DMS114 treated with DMSO at 0.1 percent for 48 hours (cell line): ENCODE results near the gene SH3RF3.
"Not testable (repeated sequence)": the region's sequence is repeated elsewhere in the genome, so short reads cannot be mapped to it uniquely, and the experiment has no call there.

Experiments used
- DNase-seq: peaks from one replicate; lab custom pipeline; 2025; ENCODE audit not compliant: unreplicated experiment; lab: John Stamatoyannopoulos, UW

The SH3RF3 gene

DNA sequence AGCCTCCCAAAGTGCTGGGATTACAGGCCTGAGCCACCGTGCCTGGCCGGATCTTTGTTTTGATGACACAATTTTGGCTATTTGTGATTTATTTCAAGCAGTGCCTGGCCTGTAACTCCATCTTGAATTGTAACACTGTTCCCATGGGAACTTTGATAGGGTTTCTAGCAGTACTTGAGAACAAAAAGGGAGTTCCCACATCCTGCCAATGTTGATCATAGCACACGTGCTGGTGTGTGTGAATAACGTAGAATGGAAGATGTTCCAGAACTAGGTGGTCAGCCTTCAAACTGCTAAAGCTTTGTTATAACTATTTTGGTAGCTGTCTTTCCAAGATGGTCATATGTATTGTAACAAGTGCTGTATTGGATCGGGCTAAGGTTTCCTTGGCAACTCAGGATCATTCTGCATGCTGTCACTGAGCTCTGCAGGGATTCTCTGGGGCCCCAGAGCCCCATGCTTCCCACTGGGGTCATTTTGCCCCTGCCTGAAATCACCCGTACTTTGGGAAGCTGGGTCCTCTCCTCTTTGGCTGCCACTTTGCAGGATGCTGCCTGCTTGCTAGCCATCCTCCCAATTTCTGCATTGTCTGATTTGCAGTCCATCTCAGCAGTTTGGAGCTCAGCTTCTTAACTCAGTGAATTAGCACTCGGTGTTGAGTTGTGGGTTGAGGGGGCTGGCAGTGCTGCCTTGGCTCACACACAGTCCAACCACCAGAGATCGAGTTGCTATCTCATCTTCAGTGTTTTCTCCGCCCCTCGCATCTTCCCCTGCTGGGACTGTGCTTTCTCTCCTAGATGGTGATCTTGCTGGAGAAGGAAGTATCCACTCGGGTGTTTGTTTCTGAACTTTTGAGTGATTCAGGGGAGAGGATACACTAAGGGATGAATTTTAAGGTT lies 26.8 kb downstream of the SH3RF3 start:
- no peak for DNase-seq

DNA sequence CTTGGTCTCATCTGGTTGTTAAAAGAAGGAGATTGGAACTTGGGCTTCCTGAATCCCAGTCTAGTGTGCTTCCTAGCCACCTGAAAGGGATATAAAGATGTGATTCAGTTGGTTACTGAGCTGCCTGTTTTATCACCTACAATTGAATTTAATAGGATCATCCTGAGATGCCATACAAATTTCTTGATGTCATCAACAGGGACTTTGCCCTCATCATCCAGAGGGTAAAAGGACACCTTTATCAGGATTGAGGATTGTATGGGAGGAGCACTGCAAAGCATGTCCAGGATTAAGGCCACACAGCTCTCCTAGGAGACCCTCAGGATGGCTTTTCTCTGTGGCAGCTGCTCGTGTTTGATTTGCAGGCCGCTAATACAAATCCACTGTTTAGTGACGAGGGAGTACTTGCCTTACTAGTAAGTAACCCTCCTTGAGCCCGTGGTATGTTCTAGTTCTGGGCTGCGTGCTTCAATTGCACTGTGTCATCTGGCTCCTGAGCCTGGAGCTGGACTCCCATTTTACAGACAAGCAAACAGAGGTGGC lies 28.6 kb downstream of the SH3RF3 start:
- DNase-seq, result no peak

DNA sequence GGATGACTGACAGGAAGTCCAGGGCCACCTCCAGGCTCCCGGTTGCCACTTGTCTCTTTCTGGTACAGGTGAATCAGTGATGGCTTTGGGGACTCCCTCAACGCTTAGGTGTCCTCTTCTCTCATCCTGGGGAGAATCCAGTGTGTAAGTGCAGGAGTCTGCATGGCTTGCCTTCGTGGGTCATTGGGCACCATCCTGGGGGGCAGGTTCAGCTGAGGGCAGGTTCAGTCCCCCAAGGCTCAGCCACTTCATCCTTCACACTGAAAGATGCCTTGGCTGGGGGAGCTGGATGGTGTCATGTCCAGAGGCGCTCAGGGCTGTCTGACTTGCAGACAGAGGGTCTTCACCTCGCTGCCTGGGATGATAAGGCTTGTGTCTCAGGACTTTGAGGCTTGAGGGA lies 29.2 kb downstream of the SH3RF3 start:
- no peak for DNase-seq

DNA sequence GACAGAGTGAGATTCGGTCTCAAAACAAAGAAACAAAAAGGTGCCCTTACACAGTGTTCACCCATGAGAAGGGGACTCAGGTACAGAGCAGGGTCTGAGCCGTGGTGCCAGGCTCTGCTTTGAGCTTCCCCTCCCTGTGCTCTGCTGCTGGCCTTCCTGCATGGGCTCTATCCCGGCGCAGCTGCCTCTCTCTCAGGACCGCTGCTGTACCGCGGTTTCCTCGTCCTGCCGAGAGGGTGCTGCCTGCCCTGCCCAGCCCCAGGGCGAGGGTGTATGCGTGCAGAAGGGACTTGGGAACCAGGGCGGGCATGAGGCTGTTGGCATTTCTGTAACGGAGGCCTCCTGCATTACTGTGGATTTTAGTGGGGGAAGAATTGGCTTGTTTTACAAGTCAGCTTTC lies 30.1 kb downstream of the SH3RF3 start:
- DNase-seq, result no peak

DNA sequence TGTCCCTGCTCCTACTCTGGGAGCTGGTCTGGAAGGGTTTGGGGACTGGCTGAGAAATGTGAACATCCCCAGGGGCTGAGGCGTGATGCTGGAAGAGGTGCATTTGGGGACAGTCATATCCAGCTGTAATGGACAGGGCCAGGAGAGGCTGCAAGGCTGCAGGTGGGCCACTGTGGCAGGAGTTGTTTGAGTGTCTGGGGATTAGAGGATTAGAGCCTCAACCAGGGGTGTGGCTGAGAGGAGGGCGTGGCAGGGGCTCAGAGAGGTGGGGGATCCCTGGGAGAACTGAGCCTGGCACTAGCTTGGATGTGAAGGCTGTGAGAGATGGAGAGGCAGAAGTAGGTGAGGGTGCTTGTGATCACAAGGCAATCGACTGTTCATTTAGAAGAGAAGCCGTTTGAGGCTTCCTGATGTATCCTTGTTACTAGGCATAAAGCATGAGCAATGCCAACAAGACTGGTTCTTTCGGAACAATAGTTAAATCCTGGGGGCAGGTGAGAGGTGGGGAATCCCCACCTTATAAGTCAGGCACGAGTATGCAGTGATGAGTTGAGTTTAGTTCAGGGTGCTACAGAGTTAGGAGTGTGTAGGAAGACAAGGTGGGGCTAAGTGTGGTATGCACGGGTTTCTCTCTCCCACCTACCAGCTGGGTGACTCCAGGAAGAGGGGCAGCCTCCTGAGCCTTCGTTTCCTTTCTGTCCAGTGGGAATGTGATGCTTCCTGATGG lies 31.9 kb downstream of the SH3RF3 start:
- no peak for DNase-seq

DNA sequence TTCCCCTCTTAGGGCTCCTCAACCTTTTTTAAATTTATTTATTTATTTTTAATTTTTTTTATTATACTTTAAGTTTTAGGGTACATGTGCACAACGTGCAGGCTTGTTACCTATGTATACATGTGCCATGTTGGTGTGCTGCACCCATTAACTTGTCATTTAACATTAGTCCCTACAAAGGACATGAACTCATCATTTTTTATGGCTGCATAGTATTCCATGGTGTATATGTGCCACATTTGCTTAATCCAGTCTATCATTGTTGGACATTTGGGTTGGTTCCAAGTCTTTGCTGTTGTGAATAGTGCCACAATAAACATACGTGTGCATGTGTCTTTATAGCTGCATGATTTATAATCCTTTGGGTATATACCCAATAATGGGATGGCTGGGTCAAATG lies 33.4 kb downstream of the SH3RF3 start:
- DNase-seq, result not testable (repeated sequence)

DNA sequence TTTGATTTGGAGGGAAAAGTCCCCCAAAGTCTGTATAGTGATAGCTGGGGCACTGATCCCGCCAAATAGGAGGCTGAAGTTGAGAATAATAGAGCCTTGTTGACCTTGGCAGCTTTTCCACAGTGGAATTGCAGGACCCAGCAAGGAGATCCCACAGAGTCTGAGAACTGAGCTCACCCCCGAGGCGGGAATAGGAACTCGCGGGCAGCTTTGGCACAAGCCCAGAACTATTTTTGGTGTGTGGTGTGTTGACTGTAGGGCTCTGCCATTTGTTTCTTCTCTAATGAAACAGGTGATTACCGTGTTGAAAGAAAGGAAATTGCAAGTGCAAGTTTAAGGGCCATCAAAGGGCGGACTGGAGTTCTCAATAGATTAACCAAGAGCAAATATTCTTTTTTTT lies 34.0 kb downstream of the SH3RF3 start:
- no peak for DNase-seq

DNA sequence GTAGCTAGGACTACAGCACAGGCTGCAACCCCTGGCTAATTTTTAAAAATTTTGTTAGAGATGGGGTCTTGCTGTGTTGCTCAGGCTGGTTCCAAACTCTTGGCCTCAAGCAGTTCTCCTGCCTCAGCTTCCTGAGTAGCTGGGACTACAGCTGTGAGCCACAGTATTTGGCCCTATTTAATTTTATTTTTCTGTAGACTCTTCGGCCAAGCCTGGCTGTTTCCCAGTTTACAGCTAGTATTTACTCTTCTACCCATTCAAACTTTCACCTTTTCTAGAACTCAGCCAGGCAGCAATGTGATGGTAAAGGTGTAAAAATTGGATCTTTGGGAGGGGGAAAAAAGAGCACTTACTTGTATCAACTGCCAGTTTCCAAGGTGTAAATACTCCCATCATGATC lies 35.3 kb downstream of the SH3RF3 start:
- DNase-seq, result no peak

DNA sequence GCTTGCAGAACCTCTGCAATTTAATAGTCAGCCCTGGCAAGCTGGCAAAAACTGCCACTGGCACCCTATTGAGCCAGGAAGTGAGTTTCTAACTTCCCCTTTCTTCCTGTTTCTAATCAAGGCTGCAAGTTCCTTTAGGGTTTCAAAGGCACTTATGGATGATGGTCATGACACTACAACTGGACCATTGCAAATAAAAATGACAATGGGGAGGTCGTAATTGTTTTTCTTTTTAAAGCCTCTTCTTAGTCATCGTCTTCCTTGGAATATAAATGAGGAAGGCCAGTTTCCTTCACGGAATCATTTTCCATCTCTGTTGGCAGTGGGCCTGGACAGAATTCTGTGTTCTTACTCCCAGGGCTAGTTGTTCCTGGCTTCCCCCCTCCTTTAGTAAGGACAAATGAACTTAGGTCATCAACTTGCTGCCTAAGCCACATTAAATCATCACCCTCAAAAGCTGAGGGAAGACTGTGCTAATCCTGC lies 35.8 kb downstream of the SH3RF3 start:
- DNase-seq, result no peak

DNA sequence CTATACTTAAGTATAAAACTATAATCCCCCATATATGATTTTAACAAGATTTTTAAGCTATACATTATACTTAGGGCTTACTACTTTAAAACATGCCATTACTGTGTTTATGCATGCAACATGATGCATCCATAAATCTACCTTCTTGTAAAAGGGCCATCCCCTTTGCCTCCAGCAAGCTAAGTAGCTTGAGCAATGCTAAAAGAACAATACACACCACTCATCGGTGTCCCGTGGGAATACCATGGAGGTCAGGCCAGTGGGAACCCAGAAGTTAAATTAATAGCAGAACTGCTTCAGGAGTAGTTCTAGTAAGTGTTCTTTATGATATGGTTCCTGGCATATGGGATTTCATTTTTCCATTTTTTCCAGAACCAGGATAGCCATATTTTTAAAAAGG lies 37.8 kb downstream of the SH3RF3 start:
- no peak for DNase-seq

DNA sequence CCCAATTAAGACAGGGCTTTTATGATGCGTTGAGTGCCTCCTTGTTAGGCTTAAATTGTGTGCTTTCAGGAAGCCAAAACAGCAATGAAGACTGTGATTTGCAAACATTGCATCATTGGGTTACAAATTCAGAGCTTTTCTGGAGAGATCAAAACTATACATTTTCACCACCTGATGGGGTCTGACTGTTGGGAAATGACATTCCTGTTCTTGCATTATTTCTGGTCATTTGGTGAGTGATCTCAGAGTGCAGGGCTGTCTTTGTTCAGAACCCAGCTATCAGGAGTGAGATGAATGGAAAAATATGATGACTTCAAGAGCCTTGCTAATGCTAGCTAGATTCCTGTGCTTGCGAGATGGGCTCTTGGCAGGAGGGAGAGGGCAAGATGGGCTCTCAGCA lies 39.1 kb downstream of the SH3RF3 start:
- no peak for DNase-seq

DNA sequence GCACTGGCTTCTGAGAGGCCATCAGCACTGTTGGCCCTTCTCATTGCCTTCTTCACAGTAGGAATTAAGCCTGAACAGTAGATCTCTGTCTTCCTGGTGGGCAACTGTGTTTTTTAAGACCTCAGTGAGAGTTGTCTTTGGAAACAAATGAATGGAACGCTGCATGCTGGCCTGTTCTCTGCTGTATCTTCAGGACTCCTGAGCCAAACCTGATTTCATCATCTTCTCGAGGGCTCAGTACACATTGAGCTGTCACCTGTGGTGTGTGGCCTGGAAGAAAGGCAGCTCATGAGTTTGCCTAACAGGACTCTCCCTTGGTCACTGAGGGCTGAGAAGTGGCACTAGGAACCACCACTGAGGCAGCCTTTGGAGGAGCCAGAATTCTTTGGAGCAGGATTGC lies 39.7 kb downstream of the SH3RF3 start:
- DNase-seq, result no peak

DNA sequence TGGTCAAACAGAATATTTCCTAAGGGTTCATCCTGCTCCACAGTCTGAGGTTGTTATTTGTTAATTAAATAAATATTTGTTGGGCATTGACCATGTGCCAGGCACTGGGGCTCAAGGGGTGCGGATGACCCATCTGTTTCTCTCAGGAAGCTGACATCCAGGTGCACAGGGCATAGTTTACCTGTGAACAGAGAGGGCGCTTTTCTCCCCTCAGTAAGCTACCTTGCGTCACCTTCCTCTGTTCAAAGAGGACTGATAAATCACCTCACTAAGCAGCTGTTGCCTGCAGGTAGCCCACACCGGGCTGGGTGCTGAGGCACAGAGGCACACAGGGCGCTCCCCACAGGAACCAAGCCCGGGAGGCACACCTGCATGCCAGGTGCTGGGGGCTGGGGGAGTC lies 41.6 kb downstream of the SH3RF3 start:
- no peak for DNase-seq

DNA sequence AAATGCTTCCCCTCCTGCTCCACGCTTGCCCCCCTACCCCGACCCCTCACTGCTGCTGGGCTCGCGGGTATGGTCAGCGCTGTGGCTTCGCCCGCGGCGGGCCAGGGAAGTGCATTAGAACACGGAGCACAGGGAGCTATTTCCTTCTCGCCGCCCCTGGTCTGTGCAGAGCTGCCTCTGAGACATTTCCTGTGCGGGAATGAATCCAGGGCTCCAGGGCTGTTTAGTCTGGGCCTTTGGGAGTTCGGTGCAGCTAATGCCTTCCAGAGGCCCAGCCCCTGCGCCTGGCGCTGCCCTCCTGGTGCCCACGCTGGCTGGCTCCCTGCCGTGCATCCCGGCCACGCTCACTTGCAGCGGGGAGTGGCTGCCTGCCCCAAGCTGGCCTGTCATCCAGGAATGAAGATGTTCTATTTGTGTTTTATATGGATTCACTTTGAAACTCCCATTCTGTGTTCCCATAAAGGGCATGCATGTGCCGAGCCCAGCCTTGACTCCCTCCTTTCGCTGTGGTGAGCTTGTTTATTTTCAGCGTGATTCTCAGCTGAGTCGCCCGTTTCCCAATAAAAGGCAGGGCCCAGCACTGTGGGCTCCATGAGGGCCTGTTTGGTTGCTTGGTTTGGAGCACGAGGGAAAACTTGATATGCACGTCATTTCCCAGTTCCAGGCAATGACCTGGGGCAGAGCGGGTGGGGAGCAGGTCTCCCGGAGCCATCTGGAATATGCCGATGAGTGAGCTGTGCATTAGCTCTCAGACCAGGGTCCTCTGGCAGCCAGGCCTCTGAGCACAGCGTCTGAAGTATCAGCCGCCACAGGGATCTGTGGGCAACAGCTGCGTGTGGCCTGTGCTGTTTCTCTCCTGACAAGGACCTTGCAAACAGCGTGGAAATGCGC lies 42.7 kb downstream of the SH3RF3 start:
- no peak for DNase-seq

DNA sequence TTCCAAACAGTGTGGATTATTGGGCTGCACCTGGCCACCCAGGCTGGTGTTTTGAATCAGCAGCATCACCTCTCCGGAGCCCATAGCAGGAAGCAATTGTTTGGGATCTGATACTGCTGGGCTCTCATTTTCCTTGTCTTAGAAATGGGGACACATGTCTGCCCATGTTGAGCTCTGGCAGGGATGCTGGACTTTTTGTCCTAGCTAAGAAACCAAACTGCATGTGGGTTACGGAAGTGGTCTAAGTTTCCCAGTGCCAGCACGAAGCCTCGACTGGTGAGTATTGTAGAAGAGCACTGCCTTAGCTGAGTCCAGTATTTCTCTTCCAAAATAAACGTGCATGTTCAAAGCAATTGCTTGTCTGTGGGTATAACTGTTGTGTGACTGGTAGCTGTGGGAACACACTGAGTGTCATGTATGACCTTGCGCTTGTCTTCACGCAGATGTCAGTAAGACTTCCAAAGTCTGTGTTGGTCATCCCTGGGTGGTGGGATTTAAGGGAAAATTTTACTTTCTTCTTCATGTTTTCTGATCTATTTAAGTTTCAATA lies 43.6 kb downstream of the SH3RF3 start:
- DNase-seq, result no peak

DNA sequence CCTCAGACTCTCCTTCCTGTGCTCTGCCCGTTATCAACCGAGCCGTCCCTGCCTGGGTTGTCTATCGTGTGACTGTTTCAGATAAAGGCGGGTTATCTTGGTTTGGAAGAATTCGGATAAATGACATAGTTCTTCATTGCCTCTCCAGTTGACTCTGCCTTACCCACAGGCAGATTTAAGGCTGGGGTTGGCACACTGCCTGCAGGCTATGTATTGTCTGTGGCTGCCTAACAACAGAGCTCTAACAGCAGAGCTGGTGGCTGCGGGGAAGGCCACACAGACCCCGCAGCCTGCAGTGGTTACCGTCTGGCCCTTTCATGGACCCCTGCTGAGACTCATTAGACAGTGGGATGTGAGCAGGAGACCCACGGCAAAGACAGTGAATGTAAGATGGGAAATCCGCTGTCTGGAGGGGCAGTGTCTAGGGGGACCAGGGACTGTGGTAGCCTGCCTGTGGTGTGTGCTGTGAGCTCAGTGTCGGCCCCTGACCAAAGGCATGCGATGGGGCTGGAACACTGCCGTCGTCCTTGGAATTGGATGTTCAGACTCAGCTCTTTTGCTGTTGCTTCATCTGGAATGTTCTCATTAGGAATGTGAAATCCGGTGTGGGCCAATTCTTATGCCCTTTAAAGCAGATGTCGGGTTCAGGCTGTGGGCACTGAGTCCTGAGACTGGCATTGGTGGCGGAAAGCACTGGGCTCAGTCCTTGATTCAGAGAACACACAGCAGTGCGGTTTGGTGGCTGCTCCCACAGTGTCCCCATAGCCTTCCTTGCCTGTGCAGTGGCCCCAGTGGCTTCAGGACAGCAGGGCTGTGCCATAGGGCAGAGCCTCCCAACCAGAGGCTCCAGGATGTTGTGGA lies 44.5 kb downstream of the SH3RF3 start:
- DNase-seq, result no peak

DNA sequence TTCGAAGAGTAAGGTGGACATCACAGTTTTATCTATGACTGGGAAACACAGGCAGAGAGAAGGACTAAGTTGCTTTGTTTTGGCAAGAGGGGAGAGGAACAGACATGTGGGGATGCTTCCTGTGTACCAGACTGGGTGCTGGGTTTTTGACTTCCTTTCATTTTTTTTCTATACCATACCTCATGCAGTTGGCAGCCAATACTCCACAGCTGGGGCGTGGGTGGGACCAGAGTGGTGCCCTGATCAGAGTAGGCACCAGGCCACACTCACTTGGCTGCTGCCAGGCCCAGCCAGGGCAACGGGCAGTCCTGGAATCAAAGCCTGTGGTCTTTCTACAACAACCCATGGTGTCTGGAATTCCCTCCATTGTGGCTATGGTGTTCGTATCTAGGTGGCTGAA lies 45.2 kb downstream of the SH3RF3 start:
- DNase-seq, result no peak

DNA sequence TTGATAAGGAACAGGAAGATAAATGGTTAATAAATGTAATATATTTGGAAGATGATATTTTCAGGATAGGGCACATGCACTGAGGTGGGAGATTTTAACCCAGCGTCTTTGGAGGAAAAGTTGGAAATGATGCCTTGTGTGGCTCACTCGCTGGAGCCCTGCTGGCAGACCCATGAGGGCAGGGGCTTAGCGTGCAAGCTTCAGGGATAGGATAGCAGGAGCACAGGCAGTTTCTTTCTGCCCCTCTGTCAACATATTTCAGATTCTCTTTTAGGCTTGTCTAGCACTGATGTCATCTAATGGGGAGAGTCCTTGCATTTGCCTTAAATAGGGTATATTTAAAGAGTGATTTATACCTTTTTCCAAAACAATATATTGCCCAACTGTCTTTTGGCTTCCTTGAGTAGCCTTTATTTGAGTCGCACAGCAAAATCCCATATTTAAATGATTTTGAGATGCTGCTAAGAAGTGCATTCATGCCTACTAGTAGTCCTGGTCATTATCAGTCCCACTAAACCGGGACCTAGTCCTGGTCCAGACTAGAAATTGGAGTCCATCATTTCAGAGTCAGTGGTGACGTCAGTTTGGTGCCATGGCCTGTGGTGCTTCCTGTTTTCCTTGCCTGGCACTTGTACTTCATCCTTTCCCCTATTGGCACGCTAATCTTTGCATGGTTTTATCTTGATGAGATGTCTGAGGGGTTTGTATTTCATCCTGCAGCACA lies 45.8 kb downstream of the SH3RF3 start:
- no peak for DNase-seq

DNA sequence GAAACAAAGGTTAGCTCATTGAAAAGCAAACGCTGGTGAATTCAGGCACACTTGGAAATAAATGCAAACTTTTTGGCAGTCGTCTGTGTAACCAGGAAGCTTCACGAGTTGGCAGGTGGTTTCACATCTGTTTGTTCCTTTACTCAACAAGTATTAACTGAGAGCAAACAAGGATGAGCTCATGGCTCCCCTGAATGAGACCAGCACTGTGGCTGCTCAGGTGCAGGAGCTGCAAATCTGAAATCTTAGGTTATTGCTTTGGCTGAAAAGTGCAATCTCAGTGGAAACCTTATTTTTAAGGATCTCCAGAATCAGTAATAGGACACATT lies 46.3 kb downstream of the SH3RF3 start:
- DNase-seq, result no peak
